GM21390 (cell line): Measurements from ENCODE around the gene GRIN2D.

Source experiments
- ATAC-seq: cut with Tn5 transposase; IDR thresholded peaks from one replicate; pipeline ENCODE4 v1.9.1; 2021; ENCODE audit not compliant: unreplicated experiment

Gene GRIN2D

GRCh38 chr19:48393559-48394330 lies at the start of gene GRIN2D:
Gene GRIN2D, plus strand, starts transcription at chr19:48393668. Its CDS starts 4,725 bp downstream, at chr19:48398393.
- no peak for ATAC-seq

GRCh38 chr19:48344892-48345291 lies 48.6 kb upstream of the GRIN2D start:
- no peak for ATAC-seq

- ATAC-seq, result no peak
These were observed 47.3 kb upstream of the GRIN2D start for GRCh38 chr19:48346191-48346590.

- ATAC-seq, result no peak
These were observed 45.4 kb upstream of the GRIN2D start for GRCh38 chr19:48348045-48348444.

- ATAC-seq, result no peak
These were observed 44.7 kb upstream of the GRIN2D start for GRCh38 chr19:48348737-48349136.

- no peak for ATAC-seq
These were observed 42.6 kb upstream of the GRIN2D start for GRCh38 chr19:48350856-48351255.

GRCh38 chr19:48351341-48351752 lies 42.1 kb upstream of the GRIN2D start:
- no peak for ATAC-seq

- ATAC-seq, result no peak
These were observed 39.8 kb upstream of the GRIN2D start for GRCh38 chr19:48353677-48354076.

- ATAC-seq, result no peak
These were observed 39.0 kb upstream of the GRIN2D start for GRCh38 chr19:48354332-48354992.

GRCh38 chr19:48355365-48355954 lies 38.0 kb upstream of the GRIN2D start:
- no peak for ATAC-seq

GRCh38 chr19:48359123-48359522 lies 34.3 kb upstream of the GRIN2D start:
- ATAC-seq, result no peak

GRCh38 chr19:48361912-48362311 lies 31.6 kb upstream of the GRIN2D start:
- ATAC-seq, result no peak

- ATAC-seq, result peak; percentile 58
These were observed 30.6 kb upstream of the GRIN2D start for GRCh38 chr19:48362716-48363499.

- ATAC-seq, result peak; percentile 9
These were observed 30.0 kb upstream of the GRIN2D start for GRCh38 chr19:48363500-48363809.

GRCh38 chr19:48363810-48364597 lies 29.5 kb upstream of the GRIN2D start, which contains the start of the genes SYNGR4 and TMEM143:
Gene SYNGR4, plus strand, starts transcription at chr19:48364367. Its CDS starts 1,476 bp downstream, at chr19:48365843.
Gene TMEM143, minus strand, starts transcription at chr19:48363940. Its CDS starts 20 bp downstream, at chr19:48363920.
- peak; percentile 73 for ATAC-seq

GRCh38 chr19:48364598-48365348 lies 28.7 kb upstream of the GRIN2D start:
- no peak for ATAC-seq

GRCh38 chr19:48365602-48366001 lies 27.9 kb upstream of the GRIN2D start:
- ATAC-seq, result no peak

- ATAC-seq, result no peak
These were observed 25.6 kb upstream of the GRIN2D start for GRCh38 chr19:48367855-48368254.

- ATAC-seq, result no peak
These were observed 24.5 kb upstream of the GRIN2D start for GRCh38 chr19:48368936-48369335.

- ATAC-seq, result no peak
These were observed 22.5 kb upstream of the GRIN2D start for GRCh38 chr19:48370955-48371354.
